Liver (tissue), 9 donors: ENCODE results near the gene CTSH. TPM values are rescaled to one million over a fixed set of nuclear protein-coding genes. Genes with fewer than 3 reads are reported as not detected.
A peak's percentile ranks its signal among the peaks of the same experiment; 100 is the strongest.

ENCODE experiments used
- DNase-seq: peaks from one replicate; pipeline ENCODE4 v3.0.0-alpha.2; 2017; ENCODE audit warnings: low spot score
- H3K27ac ChIP-seq, 2 donors: one replicate each; pipeline ENCODE4 v1.7.0; 2013; ENCODE audit warnings: inconsistent platforms in 2 of 2, low read length in 2 of 2, control low read depth in 1 of 2, low read depth in 1 of 2, mild to moderate bottlenecking in 1 of 2
- H3K27me3 ChIP-seq, 4 donors: one replicate each; pipeline versions ENCODE4 v1.6.1 to v1.7.0; 2013; ENCODE audit warnings: low read length in 3 of 4, inconsistent platforms in 1 of 4, mild to moderate bottlenecking in 1 of 4, moderate library complexity in 1 of 4; ENCODE audit not compliant: control insufficient read depth in 4 of 4, insufficient read depth in 4 of 4
- H3K36me3 ChIP-seq, 4 donors: one replicate each; pipeline versions ENCODE4 v1.6.1 to v1.7.0; 2013; ENCODE audit warnings: low read length in 3 of 4, mild to moderate bottlenecking in 3 of 4, low read depth in 1 of 4, moderate library complexity in 1 of 4; ENCODE audit not compliant: control insufficient read depth in 4 of 4, insufficient read depth in 3 of 4
- H3K4me1 ChIP-seq, 4 donors: one replicate each; pipeline versions ENCODE4 v1.6.1 to v1.7.0; 2013; ENCODE audit warnings: low read length in 3 of 4, mild to moderate bottlenecking in 3 of 4, moderate library complexity in 1 of 4; ENCODE audit not compliant: control insufficient read depth in 4 of 4, insufficient read depth in 4 of 4
- H3K4me3 ChIP-seq, 3 donors: one replicate each; pipeline versions ENCODE4 v1.6.1 to v1.7.0; 2013; ENCODE audit warnings: low read length in 3 of 3, control low read depth in 1 of 3, low read depth in 1 of 3, mild to moderate bottlenecking in 1 of 3
- H3K9ac ChIP-seq, 2 donors: one replicate each; pipeline ENCODE4 v1.7.0; 2013; ENCODE audit warnings: low read length in 2 of 2, mild to moderate bottlenecking in 2 of 2, moderate library complexity in 2 of 2, control low read depth in 1 of 2, low read depth in 1 of 2
- H3K9me3 ChIP-seq, 4 donors: one replicate each; pipeline versions ENCODE4 v1.6.1 to v1.7.0; 2013; ENCODE audit warnings: low read length in 3 of 4; ENCODE audit not compliant: control insufficient read depth in 4 of 4
- EGR1 ChIP-seq, 2 donors: IDR thresholded peaks; 2 replicates each; pipeline ENCODE4 v1.6.1; 2016 to 2018; ENCODE audit warnings: antibody characterized with exemption in 2 of 2, low read depth in 2 of 2
- FOXA1 ChIP-seq: IDR thresholded peaks from 2 replicates; pipeline ENCODE4 v1.6.1; 2016; ENCODE audit warnings: antibody characterized with exemption
- FOXA2 ChIP-seq: IDR thresholded peaks from 2 replicates; pipeline ENCODE4 v1.6.1; 2016; ENCODE audit warnings: antibody characterized with exemption
- GABPA ChIP-seq, 2 donors: IDR thresholded peaks in 1 of 2; conservative IDR thresholded peaks in 1 of 2; 2 replicates each; pipeline ENCODE4 v1.6.1; 2016; ENCODE audit warnings: antibody characterized with exemption in 2 of 2, mild to moderate bottlenecking in 1 of 2, moderate library complexity in 1 of 2
- HNF4A ChIP-seq, 2 donors: conservative IDR thresholded peaks; 2 replicates each; pipeline ENCODE4 v1.6.1; 2016; ENCODE audit warnings: antibody characterized with exemption in 2 of 2, mild to moderate bottlenecking in 2 of 2
- HNF4G ChIP-seq: IDR thresholded peaks from 2 replicates; pipeline ENCODE4 v1.6.1; 2016; ENCODE audit warnings: antibody characterized with exemption
- JUND ChIP-seq, 2 donors: IDR thresholded peaks; 2 replicates each; pipeline ENCODE4 v1.6.1; 2016; ENCODE audit warnings: antibody characterized with exemption in 2 of 2
- NR2F2 ChIP-seq: IDR thresholded peaks from 2 replicates; pipeline ENCODE4 v1.6.1; 2016; ENCODE audit warnings: antibody characterized with exemption
- RAD21 ChIP-seq, 2 donors: IDR thresholded peaks; 2 replicates each; pipeline ENCODE4 v1.6.1; 2016; ENCODE audit warnings: antibody characterized with exemption in 2 of 2, mild to moderate bottlenecking in 2 of 2
- RXRA ChIP-seq, 2 donors: IDR thresholded peaks; 2 replicates each; pipeline ENCODE4 v1.6.1; 2017 to 2018; ENCODE audit warnings: antibody characterized with exemption in 2 of 2, mild to moderate bottlenecking in 1 of 2
- SP1 ChIP-seq: IDR thresholded peaks from 2 replicates; pipeline ENCODE4 v1.6.1; 2018; ENCODE audit warnings: antibody characterized with exemption, mild to moderate bottlenecking
- TAF1 ChIP-seq: conservative IDR thresholded peaks from 2 replicates; pipeline ENCODE4 v1.6.1; 2016; ENCODE audit warnings: antibody characterized with exemption, mild to moderate bottlenecking
- YY1 ChIP-seq: IDR thresholded peaks from 2 replicates; pipeline ENCODE4 v1.6.1; 2016; ENCODE audit warnings: antibody characterized with exemption, mild to moderate bottlenecking
- WGBS: extraction: QIAGEN DNeasy Blood & Tissue Kit; methylation state at CpG from one replicate; pipeline ENCODE4 v1.1.7; 2013; 5-methylcytosine and 5-hydroxymethylcytosine counted together
- polyA plus RNA-seq, 2 donors: library from polyadenylated mRNA; stranded (reverse) in 1 of 2; unstranded in 1 of 2; fragments of 200-250 nt in 1 of 2; fragments of >200 nt in 1 of 2; fragmentation: Nextera tagmentation in 1 of 2; extraction: Ambion mirVana in 1 of 2; gene quantifications; one replicate each; pipeline versions ENCODE4 v1.2.1 to v1.2.3, GENCODE V29; 2013 to 2015
- total RNA-seq, 2 donors: library from RNA; depleted of rRNA; stranded (reverse); fragments of >200 nt; gene quantifications; one replicate each; pipeline ENCODE4 v1.2.3, GENCODE V29; 2014
- TF ChIP-seq, protein P1 (sequence below): fragments of 150-350 bp; IDR thresholded peaks from 2 replicates; pipeline ENCODE4 v1.5.1; 2017; ENCODE audit warnings: improper control_type of control experiment, low read depth, low read length; ENCODE audit not compliant: missing input control
- TF ChIP-seq, protein P2 (sequence below): IDR thresholded peaks from 2 replicates; pipeline ENCODE4 v1.6.1; 2016; ENCODE audit warnings: antibody characterized with exemption
- TF ChIP-seq, protein P3 (sequence below): IDR thresholded peaks from 2 replicates; pipeline ENCODE4 v1.6.1; 2016; ENCODE audit warnings: antibody characterized with exemption
- TF ChIP-seq, protein P4 (sequence below): IDR thresholded peaks from 2 replicates; pipeline ENCODE4 v1.6.1; 2016; ENCODE audit warnings: antibody characterized with exemption
- TF ChIP-seq, protein P5 (sequence below): IDR thresholded peaks from 2 replicates; pipeline ENCODE4 v1.6.1; 2016; ENCODE audit warnings: antibody characterized with exemption, mild to moderate bottlenecking
- donor health status: healthy.
- donor health status: healthy.
- donor health status: healthy.
- donor health status: healthy.
- donor health status: healthy.

CTSH gene
- total and polyA plus RNA-seq, 4 donors, result 46.3 to 162 (median 95.8) TPM

DNA sequence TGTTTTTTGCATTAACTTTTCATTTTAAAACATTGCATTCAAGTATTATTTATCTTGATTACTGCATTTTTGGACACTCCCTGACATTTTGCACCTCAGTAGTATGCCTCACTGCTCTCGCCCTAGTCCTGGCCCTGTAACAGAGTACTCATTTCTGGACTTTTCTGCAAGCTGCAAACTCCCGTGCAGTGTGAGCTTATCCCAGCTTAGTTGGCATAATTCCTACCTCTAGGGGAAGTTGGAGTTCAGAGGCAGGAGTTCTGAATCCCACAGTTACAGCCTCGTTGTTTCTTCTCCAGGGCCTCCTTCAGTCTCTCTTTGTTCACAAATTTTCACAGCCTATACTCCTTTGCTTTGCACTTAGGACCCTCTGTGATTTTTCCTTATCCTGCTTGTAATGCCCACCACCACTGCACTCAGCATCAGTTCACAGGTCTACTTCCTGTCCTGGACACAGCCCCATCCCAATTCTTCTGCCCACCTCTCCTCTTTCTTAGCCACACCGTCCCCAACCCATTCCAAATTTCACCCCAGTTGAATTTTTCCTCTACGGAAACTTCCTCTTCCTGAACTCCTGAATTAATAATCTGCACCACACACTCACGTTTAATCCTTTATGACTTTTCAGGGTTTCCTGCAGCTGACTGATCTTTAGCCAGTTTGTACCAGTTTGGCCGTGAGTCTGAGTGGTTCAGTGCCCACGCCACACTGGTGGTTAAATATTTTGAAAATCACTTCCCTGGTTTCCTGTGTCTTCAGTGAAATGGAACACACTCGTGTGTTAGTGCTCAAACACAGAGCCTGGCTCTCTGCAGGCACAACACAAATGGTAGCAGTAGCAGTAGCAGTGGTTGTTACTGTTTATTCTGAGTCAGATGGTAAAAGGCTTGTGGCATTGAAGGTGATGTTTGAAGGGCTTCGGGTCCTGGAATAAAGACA, 6.3 kb upstream of the CTSH start:
- Histone ChIP-seq H3K4me1 (peaks cover 9 to 31% (median 26%) of the 10 kb centered on the region in 4 donors), H3K9ac (peak overlapping the region in 1 of 2 donors; percentile 43), H3K36me3 (no peaks in the 10 kb centered on the region), H3K27me3 (no peaks in the 10 kb centered on the region), H3K4me3 (no peak overlapping the region), H3K9me3 (no peaks in the 10 kb centered on the region), H3K27ac (peak overlapping the region; percentile 84 to 92)
- 33% methylated on average over 10 of the region's 10 CpGs for WGBS
- no peak for DNase-seq
- TF ChIP-seq GABPA (IDR thresholded peaks at IDR 0.05 in 1 of 2, conservative IDR thresholded peaks at IDR 0.05 in 1 of 2), result no peak
- TF ChIP-seq, protein P1, sequence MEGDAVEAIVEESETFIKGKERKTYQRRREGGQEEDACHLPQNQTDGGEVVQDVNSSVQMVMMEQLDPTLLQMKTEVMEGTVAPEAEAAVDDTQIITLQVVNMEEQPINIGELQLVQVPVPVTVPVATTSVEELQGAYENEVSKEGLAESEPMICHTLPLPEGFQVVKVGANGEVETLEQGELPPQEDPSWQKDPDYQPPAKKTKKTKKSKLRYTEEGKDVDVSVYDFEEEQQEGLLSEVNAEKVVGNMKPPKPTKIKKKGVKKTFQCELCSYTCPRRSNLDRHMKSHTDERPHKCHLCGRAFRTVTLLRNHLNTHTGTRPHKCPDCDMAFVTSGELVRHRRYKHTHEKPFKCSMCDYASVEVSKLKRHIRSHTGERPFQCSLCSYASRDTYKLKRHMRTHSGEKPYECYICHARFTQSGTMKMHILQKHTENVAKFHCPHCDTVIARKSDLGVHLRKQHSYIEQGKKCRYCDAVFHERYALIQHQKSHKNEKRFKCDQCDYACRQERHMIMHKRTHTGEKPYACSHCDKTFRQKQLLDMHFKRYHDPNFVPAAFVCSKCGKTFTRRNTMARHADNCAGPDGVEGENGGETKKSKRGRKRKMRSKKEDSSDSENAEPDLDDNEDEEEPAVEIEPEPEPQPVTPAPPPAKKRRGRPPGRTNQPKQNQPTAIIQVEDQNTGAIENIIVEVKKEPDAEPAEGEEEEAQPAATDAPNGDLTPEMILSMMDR, result peak; percentile 35
- peak in 1 of 2 donors; percentile 29 for TF ChIP-seq RAD21 (IDR thresholded peaks at IDR 0.05)

DNA sequence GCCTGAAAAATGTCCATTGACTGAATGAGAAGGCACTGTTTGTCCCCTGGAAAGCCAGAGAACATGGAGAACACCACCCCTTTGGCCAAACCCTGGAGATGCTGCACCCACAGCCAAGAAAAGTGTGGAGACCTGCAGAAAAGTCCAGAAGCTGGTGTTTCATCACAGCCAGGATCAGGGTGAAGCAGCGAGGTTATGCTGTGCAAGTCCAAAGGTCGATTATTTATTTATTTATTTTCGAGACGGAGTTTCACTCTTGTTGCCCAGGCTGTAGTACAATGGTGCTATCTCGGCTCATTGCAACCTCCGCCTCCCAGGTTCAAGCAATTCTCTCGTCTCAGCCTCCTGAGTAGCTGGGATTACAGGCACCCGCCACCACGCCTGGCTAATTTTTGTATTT, 5.5 kb upstream of the CTSH start:
- 37% methylated on average over 9 of the region's 9 CpGs for WGBS
- no peaks in the 10 kb centered on the region for H3K27me3 ChIP-seq
- H3K27ac ChIP-seq, result peak overlapping the region; percentile 84 to 92
- no peak overlapping the region for H3K4me3 ChIP-seq
- no peaks in the 10 kb centered on the region for H3K9me3 ChIP-seq
- DNase-seq, result no peak
- no peaks in the 10 kb centered on the region for H3K36me3 ChIP-seq
- H3K4me1 ChIP-seq, result peaks cover 9 to 31% (median 26%) of the 10 kb centered on the region in 4 donors
- TF ChIP-seq, protein P1, result no peak
- TF ChIP-seq FOXA1 (no peak), GABPA (IDR thresholded peaks at IDR 0.05 in 1 of 2, conservative IDR thresholded peaks at IDR 0.05 in 1 of 2) (no peak), HNF4G (peak; percentile 80), YY1 (peak; percentile 84), RAD21 (IDR thresholded peaks at IDR 0.05) (peak; percentile 12 to 19), JUND (IDR thresholded peaks at IDR 0.05) (peak in 1 of 2 donors; percentile 48), SP1 (peak; percentile 74), RXRA (IDR thresholded peaks at IDR 0.05) (peak; percentile 77 to 79), EGR1 (IDR thresholded peaks at IDR 0.05; ENCODE audit: low read depth in 2 of 2) (no peak), HNF4A (conservative IDR thresholded peaks at IDR 0.05) (peak; percentile 90 to 93), TAF1 (no peak), NR2F2 (no peak), FOXA2 (no peak)
- TF ChIP-seq, protein P2, sequence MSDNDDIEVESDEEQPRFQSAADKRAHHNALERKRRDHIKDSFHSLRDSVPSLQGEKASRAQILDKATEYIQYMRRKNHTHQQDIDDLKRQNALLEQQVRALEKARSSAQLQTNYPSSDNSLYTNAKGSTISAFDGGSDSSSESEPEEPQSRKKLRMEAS, result no peak
- TF ChIP-seq, protein P3, sequence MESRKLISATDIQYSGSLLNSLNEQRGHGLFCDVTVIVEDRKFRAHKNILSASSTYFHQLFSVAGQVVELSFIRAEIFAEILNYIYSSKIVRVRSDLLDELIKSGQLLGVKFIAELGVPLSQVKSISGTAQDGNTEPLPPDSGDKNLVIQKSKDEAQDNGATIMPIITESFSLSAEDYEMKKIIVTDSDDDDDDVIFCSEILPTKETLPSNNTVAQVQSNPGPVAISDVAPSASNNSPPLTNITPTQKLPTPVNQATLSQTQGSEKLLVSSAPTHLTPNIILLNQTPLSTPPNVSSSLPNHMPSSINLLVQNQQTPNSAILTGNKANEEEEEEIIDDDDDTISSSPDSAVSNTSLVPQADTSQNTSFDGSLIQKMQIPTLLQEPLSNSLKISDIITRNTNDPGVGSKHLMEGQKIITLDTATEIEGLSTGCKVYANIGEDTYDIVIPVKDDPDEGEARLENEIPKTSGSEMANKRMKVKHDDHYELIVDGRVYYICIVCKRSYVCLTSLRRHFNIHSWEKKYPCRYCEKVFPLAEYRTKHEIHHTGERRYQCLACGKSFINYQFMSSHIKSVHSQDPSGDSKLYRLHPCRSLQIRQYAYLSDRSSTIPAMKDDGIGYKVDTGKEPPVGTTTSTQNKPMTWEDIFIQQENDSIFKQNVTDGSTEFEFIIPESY, result no peak
- TF ChIP-seq, protein P4, sequence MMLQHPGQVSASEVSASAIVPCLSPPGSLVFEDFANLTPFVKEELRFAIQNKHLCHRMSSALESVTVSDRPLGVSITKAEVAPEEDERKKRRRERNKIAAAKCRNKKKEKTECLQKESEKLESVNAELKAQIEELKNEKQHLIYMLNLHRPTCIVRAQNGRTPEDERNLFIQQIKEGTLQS, result peak; percentile 72
- TF ChIP-seq, protein P5, sequence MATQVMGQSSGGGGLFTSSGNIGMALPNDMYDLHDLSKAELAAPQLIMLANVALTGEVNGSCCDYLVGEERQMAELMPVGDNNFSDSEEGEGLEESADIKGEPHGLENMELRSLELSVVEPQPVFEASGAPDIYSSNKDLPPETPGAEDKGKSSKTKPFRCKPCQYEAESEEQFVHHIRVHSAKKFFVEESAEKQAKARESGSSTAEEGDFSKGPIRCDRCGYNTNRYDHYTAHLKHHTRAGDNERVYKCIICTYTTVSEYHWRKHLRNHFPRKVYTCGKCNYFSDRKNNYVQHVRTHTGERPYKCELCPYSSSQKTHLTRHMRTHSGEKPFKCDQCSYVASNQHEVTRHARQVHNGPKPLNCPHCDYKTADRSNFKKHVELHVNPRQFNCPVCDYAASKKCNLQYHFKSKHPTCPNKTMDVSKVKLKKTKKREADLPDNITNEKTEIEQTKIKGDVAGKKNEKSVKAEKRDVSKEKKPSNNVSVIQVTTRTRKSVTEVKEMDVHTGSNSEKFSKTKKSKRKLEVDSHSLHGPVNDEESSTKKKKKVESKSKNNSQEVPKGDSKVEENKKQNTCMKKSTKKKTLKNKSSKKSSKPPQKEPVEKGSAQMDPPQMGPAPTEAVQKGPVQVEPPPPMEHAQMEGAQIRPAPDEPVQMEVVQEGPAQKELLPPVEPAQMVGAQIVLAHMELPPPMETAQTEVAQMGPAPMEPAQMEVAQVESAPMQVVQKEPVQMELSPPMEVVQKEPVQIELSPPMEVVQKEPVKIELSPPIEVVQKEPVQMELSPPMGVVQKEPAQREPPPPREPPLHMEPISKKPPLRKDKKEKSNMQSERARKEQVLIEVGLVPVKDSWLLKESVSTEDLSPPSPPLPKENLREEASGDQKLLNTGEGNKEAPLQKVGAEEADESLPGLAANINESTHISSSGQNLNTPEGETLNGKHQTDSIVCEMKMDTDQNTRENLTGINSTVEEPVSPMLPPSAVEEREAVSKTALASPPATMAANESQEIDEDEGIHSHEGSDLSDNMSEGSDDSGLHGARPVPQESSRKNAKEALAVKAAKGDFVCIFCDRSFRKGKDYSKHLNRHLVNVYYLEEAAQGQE, result peak; percentile 62
- H3K9ac ChIP-seq, result no peak overlapping the region
